Ecto neural progenitor cell (in vitro differentiated cells): ENCODE data around the gene LRRC25.
"Not testable (repeated sequence)": the region's sequence is repeated elsewhere in the genome, so short reads cannot be mapped to it uniquely, and the experiment has no call there.

Experiments
- DNase-seq: peaks from one replicate; pipeline ENCODE4 v3.0.0-alpha.2; 2018; ENCODE audit warnings: low spot score

LRRC25 gene

DNA sequence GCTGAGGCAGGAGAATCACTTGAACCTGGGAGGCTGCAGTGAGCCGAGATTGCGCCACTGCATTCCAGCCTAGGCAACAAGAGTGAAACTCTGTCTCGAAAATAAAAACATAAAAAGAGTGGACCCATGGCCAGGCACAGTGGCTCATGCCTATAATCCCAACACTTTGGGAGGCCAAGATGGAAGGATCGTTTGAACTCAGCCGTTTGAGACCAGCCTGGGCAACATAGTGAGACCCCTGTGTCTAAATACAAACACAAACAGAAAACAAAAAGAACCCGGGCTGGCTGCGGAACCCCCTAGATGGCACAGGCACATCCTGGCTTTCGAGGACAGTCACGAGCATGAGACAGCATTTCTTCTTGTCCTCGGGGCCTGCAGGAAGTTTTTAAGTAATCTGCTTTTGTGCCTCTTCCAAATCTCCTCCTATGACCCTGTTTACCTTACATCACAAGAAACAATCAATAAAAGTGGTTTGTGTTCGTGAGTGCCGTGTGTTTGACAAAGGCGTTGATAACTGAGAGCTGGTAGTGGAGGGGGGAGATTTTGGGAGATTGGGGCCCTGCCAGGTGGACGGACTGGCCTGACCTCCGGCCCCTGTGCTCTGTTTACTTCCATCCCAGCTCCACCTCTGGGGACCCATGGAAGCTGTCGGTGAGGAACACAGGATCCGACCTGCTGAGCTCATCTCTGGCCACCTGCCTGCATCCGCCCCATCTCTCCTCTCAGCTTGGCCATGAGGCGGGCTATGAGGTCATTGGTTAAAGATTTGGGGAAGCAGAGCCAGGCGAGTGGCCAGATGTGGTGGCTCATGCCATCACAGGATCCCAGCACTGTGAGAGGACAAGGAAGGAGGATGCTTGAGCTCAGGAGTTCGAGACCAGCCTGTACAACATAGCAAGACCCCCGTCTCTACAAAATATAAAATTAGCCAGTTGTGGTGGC lies 17.3 kb downstream of the LRRC25 start:
- no peak for DNase-seq

DNA sequence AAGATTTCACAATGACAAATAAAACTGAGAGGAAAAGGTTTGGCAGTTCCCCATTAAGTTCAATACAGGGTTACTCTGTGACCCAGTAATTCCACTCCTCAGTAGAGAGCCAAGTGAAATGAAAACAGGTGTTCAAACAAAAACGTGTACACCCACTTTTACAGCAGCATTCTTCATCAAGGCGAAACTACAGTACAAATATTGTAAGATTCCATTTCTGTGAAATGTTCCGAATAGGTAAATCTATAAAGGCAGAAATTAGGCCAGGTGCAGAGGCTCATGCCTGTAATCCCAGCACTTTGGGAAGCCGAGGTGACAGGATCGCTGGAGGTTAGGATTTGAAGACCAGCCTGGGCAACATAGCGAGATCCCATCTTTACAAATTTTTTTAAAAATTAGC lies 20.4 kb downstream of the LRRC25 start:
- no peak for DNase-seq

DNA sequence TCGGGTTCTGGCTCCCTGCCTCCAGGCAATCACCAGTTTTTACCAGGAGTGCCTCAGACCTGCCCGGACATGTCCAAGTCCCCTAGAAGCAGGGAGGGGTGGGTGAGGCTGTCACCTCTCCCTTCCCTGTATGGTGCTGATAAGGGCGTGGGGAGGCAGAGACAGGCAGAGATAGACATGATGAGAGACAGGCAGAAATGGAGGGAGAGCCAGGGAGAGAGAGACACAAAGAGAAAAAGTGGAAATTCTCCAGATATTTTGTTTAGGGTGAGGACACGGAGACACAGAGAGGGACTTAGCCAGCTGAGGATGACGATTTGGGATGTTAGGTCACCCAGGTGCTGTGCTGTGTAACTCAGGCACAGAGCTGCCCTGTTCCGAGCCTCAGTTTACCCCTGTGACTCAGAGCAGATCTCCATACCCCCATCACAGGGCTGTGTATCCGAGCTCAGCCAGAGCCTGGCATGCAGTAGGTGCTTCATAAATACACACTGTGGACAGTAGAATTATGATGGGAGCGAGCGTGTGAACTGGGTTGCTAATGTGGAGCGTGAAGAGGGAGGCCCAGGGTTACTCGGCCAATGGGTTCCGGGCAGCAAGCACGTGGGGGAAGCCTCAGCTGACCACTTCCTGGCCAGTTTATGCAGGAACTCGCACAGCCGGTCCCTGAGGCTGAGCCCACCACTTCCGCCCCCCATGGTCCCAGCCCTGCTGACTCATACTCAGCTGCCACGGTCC lies 23.4 kb downstream of the LRRC25 start:
- peak; percentile 80 for DNase-seq

DNA sequence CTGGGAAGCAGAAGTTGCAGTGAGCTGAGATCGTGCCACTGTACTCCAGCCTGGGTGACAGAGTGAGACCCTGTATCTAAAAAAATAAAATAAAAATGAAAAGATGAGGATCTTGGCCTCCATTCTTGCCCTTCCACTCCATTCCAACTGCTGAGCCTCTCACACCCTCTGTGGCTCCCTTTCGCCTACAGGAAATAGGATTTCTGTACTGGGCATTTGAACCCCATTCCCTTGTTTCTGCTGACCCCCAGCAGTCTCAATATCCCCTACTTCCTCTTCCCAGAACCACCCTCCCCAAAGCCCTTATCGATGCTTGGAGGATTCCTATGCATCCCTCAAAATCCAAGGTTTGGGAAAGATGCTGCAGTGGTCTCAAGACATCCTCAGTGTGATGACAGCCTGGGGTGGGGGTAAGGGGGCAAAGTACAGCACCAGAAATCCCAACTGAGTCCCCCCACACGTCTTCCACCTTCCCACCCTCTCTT lies 24.0 kb downstream of the LRRC25 start:
- no peak for DNase-seq

DNA sequence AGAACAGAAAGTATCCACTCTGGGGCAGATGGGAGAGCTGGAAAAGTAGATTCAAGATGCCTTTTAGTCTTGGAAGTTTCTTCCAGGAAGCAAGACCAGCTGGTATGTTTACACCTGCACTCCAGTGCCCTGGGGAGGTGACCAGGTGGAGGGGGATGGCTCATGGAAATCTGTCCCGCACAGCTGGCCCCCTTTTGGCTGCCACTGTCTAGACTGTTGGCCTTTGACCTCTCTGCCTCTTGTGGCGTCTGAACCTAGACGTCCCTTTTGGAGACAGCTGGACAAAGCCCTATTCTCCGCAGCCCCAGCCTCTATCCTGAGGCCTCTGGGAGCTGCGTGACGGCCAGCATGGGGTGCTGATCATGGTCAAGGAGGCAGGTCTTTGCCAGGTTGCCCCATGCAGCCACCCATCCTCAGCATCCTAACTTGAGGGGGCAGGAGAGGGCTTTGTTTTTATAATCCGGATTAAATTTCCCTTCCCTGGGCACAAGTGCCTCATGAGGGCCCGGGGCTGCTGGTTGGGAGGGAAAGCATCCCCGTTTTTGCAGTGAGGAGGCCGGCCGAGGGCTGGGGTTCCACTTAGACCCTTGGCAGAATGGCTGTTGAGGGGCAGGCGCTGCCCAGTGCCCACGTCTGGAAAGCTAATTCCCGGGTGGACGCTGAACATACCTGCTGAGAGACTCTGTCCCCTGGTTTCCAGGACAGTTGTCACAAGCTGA lies 28.8 kb downstream of the LRRC25 start:
- DNase-seq, result peak; percentile 59

DNA sequence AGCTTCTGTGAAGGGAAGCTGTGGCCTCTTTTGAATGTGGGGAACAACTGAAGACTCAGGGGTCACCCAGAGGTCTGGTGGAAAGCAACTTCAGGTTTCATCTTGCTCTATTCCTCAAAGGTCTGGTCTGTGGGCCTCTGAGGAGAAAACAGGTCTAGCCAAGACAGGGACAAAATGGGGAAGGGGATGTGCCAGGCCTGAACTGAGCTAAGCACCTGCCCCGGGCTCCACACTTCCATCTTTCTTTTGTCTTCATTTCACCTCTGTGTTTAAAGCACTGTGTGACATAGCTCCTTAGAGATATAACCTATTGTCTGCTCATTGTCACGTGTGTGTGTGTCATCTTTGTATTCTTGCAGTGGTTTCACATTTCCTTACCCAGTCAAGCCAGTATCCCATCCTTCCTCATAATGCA lies 31.4 kb downstream of the LRRC25 start:
- no peak for DNase-seq

DNA sequence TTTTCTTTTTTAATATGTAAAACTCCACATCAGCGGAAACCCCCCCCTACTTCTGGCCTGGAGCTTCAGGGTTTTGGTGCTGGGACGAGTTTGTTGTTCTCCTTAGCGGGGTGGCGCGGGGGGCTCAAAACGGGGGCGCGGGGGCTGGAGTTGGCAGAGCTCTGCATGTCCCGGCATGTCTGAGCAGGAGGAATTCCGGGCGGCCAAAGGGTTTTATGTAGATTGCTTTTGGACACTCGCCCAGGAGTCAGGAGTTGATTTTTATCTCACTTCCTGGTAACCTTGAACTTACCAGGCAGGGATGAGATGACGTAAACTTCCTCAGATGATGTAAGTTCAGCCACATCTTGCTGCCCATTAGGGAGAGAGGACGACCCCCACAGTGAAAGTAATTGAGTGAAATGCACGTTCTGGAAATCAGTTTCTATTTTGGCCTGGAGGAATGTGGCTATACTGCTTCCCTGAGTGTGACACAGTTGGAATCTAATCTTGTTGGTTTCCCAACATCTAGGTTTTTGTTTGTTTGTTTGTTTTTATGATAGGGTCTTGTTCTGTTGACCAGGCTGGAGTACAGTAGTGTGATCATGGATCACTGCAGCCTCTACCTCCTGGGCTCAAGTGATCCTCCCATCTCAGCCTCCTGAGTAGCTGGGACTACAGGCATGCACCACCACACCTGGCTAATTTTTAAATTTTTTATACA lies 32.4 kb downstream of the LRRC25 start:
- DNase-seq, result no peak

DNA sequence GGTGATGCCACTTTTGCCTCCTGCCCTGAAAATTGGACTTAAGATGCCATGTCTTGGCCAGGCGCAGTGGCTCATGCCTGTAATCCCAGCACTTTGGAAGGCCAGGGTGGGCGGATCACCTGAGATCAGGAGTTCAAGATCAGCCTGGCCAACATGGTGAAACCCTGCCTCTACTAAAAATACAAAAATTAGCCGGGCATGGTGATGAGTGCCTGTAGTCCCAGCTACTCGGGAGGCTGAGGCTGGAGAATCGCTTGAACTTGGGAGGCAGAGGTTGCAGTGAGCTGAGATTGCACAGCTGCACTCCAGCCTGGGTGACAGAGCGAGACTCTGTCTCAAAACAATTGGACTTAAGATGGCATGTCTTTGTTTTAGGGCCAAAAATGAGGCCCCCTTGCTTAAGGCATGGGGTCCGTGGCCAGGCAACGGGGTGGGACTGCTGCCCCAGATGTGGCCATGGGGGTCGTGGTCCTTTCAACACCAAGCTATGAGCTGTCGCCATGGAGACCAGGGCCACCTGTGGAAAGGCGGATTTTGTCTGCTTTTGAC lies 33.1 kb downstream of the LRRC25 start:
- not testable (repeated sequence) for DNase-seq

DNA sequence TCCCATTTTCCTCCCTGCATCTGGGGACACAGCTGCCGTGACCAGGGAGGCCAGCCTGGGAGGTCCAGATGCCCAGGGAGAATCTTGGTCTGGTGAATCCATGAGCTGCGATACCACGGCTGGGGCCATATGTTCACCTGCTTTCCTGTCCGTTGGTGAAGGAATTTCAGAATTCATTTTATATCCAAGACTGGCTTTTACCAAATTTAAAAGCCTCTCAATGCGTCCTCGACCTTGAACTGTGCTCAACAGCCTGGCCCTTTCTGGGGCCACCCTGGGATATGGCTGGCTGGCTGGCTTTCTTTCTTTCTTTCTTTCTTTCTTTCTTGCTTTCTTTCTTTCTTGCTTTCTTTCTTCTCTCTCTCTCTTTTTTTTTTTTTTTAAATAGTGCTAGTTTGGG lies 33.6 kb downstream of the LRRC25 start:
- DNase-seq, result no peak

DNA sequence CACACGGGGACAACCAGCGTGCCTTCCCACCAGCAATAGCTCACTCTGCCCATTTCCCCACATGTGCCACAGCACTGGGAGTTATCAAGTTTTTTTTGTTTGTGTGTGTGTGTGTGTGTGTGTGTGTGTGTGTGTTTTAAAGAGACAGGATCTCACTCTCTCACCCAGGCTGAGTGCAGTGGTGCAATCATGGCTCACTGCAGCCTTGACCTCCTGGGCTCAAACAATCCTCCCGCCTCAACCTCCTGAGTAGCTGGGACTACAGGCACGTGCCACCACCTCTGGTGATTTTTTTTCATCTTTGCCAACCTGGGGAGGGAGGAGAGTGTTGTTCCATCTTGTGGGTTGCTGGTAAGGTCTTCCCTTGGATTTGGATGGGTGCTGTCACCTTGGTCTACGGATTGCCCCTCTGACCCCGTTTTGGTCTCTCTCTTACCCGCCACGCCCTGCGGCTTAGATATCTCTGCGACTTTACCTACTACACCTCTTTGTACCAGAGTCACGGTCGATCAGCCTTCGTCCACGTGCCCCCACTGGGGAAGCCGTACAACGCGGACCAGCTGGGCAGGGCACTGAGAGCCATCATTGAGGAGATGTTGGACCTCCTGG lies 34.4 kb downstream of the LRRC25 start:
- no peak for DNase-seq

DNA sequence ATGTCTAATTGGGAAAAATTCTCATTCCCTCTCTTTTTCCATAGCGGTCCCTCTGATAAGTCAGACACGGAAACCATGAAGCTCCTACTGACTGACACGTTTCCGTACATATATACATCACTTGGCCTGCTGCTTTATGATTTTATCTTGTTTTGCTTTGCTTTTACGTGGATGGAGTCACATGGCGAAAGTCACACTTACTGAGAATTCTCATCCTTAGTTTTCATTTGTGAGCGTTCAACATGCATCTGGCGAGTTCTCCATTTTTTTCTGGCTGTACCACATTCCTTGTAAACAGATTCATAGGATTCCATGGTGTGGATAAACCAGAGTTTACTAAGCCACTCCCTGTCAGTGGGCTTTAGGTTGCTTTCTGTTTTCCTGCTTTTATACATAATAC lies 35.8 kb downstream of the LRRC25 start:
- no peak for DNase-seq

DNA sequence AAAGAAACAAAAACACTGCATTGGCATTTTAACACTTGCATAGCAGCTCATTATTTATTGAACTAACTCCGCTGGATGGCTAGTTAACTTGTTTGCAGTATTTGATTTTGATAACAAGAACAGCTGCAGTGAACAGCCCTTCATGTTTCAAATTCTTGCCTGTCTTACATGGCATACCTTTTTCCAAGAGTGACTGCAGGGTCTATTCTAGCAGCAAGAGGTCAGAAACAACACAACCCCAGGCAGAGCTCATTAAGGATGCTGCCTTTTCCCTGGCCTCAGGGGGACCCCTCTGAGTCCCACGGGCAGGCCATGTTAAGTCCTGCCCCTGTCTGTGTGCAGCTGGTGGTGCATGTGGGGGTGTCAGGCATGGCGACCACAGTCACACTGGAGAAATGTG lies 40.4 kb downstream of the LRRC25 start:
- DNase-seq, result no peak

DNA sequence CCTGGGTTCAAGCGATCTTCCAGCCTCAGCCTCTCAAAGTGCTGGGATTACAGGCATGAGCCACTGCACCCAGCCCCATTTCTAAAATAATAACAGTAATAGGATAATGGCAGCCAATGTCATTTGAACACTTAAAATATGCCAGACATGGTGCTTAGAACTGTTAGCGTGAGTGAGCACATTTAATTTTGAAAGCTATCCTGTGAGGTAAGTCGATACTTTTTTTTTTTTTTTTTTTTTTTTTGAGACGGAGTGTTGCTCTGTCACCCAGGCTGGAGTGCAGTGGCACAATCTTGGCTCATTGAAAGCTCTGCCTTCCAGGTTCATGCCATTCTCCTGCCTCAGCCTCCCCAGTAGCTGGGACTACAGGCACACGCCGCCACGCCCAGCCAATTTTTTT lies 42.7 kb downstream of the LRRC25 start:
- not testable (repeated sequence) for DNase-seq

DNA sequence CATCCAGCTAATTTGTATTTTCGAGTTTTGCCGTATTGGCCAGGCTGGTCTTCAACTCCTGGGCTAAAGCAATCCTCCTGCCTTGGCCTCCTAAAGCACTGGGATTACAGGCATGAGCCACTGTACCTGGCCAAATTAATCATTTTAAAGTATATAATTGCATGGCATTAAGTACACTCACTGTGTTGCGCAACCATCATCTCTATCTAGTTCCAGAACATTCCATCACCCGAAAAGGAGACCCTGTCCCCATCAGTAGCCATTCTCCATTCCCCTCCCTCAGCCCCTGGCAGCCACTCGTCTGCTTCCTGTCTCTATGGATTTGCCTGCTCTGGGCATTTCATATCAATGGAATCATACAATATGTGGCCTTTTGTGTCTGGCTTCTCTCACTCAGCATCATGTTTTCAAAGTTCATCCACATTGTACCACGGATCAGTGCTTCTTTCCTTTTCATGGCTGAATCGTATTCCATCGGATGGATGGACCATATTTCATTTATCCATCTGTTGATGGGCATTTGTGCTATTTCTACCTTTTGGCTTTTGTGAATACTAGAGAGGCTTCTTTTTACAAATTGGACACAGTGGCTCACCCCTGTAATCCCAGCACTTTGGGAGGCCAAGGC lies 43.9 kb downstream of the LRRC25 start:
- DNase-seq, result no peak

DNA sequence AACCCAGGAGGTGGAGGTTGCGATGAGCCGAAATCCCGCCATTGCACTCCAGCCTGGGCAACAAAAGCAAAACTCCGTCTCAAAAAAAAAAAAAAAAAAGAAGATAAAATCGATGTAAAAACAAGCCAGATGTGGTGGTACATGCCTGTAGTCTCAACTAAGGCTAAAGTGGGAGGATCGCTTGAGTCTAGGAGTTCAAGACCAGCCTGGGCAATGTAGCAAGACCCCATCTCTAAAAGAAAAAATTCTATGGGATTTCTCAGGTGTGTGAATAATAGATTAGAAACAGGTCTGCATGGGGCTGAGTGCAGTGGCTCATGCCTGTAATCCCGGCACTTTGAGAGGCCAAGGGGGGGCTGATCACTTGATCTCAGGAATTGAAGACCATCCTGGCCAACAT lies 45.9 kb downstream of the LRRC25 start:
- DNase-seq, result no peak

DNA sequence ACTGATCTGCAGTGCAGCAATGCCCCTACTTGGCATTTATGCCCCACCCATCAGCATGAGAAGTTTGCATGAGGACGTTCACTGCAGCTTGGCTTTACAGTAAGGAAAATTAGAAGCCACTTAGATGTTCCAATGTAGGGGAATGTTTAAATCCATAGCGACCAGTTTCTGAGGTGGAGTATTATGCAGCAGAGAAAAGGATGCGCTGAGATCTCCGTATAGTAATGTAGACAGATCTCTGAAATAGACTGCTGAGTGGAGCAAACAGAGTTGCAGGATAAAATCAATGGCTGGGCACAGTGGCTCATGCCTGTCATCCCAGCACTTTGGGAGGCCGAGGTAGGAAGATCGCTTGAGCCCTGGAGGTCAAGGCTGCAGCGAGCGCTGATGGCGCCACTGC lies 46.9 kb downstream of the LRRC25 start:
- no peak for DNase-seq

DNA sequence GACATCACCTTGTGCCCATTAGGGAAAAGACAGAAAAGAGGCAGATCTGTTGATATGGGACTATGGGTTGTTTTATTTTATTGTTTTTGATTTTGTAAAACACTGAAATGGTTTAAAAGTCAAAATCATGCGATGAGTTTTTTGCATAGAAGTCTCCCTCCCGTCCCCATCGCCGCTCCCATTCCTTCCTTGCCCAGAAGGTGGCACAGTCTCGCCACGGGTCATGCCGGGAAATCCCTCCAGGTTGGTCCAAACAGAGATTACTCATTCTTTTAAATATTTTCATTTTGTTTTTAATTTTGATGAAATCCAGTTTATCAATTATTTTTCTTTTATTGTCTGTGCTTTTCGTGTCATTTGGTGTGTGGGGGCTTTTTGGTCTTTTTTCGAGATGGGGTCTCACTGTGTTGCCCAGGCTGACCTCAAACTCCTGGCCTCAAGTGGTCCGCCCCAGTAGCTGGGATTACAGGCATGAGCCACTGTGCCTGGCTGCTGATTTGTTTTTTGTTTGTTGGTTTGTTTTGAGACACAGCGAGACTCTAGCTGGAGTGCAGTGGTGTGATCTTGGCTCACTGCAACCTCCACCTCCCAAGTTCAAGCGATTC lies 47.8 kb downstream of the LRRC25 start:
- DNase-seq, result no peak

DNA sequence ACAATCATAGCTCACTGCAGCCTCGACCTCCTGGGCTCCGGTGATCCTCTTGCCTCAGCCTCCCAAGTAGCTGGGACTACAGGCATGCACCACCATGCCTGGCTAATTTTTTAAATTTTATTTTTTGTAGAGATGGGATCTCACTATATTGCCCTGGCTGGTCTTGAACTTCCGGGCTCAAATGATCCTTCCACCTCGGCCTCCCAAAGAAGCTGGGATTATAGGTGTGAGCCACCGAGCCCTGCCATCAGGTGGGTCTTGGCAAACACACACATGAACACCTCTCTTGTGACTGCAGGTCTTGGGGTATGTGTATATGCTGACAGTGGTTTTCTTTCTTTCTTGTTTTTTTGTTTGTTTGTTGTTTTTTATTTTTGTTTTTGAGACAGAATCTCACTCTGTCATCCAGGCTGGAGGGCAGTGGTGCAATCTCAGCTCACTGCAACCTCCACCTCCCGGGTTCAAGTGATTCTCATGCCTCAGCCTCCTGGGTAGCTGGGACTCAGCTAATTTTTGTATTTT lies 48.5 kb downstream of the LRRC25 start:
- DNase-seq, result not testable (repeated sequence)

DNA sequence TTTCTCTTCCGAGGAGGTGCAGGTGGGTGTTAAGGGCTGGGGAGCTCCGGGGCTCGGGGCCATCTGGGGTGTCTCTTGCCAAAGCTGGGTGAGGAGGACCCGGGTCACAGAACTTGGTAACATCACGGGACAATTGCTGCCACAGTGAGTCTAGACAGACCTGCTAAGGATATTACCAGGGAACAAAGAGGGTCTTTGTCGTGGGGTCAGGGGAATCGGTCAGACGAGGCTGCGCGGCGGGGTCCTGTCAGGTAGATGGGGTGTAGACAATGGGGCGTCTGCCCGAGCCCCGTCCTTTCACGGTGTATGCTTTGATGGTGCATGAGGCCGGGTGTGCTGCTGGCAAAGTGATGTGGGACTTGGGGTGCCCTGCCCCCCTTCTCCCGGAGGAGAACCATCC lies 49.3 kb downstream of the LRRC25 start:
- DNase-seq, result no peak

DNA sequence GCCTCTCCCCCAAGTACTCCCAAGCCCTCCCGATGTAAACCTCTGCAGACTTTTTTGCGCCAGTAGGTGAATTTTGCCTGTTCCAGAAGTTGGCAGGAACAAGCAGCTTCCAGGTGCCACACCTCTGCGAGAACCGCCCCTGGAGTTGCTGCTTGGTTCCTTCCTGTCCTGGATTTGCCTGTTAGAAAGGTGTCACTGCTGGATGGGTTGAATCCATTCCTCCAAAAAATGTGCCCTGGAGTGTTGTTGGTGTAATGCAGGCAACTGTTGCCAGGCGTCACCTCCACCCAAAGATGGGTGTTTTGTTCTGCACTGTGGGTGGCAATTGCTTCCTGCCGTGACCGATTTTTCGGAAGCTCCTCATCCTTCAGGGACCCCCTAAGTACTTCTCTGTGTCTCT lies 51.3 kb downstream of the LRRC25 start:
- no peak for DNase-seq
